Esophagus muscularis mucosa (tissue), 3 donors: ENCODE measurements around the gene PAXIP1.

Source experiments
- POLR2AphosphoS5 ChIP-seq, 2 donors: sonication (generic); formaldehyde crosslinking; IDR thresholded peaks; one replicate each; pipeline ENCODE4 v1.6.1; 2017; ENCODE audit warnings: antibody characterized with exemption in 2 of 2
- TF ChIP-seq, protein P1 (sequence below), 3 experiments: fragments of 200-600 bp in 2 of 3; fragments of 450-650 bp in 1 of 3; sonication (generic) in 2 of 3; IDR thresholded peaks; one replicate each; pipeline ENCODE4 v1.5.1; 2017 to 2019; ENCODE audit warnings: antibody characterized with exemption in 3 of 3, mild to moderate bottlenecking in 2 of 3, moderate library complexity in 1 of 3

DNA sequence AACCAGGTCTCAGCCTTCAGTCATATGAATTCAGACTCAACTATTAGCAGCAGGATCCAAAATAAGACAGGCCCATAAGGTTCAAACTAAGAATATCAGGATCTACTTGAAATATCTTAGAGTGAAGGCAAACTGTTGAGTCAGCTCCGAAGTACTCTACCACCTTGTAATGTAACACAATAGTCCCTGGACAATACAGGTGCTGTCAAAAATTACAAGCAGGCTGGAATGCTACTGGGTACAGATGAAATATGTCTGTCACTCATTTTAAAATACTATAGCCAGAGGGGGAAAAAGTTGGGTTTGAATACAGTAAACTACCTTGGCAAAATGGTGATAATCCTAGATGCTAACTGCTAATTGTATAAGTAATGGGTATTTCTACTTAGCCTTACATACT lies 6.8 kb downstream of the PAXIP1 start:
- TF ChIP-seq, protein P1, sequence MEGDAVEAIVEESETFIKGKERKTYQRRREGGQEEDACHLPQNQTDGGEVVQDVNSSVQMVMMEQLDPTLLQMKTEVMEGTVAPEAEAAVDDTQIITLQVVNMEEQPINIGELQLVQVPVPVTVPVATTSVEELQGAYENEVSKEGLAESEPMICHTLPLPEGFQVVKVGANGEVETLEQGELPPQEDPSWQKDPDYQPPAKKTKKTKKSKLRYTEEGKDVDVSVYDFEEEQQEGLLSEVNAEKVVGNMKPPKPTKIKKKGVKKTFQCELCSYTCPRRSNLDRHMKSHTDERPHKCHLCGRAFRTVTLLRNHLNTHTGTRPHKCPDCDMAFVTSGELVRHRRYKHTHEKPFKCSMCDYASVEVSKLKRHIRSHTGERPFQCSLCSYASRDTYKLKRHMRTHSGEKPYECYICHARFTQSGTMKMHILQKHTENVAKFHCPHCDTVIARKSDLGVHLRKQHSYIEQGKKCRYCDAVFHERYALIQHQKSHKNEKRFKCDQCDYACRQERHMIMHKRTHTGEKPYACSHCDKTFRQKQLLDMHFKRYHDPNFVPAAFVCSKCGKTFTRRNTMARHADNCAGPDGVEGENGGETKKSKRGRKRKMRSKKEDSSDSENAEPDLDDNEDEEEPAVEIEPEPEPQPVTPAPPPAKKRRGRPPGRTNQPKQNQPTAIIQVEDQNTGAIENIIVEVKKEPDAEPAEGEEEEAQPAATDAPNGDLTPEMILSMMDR (IDR thresholded peaks at IDR 0.05) = no peak
- no peak for TF ChIP-seq POLR2AphosphoS5 (IDR thresholded peaks at IDR 0.05)
